ENCODE results near the gene TUBB8.

TUBB8 gene

DNA sequence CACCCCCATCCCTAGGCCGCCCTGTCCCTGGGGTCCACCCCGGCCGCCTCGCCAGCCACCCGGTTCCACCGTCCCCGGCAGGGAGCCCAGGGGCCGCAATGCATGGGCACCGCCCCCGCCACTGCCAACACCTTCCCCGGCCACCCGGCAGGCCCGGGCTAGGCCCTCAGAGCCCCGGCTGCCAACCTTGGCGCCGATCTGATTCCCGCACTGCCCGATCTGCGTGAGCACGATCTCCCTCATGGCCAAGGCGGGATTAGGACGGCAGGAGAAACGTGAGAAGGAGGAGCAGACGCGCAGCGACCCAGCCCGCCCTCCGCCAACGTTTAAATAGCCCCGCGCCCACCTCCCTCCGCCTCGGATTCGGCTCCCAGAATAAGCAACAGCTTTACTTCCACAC, at the start of gene TUBB8:
TUBB8 (minus strand) TSS at position 301 of the 400 bp plus-strand sequence; CDS start at position 243, 58 bp downstream.
- no peaks in the 10 kb centered on the region for H3K9me3 ChIP-seq
- H3K27me3 ChIP-seq: no peaks in the 10 kb centered on the region
- no peaks in the 10 kb centered on the region for H4K20me1 ChIP-seq
- TF ChIP-seq Cebpa-rat (IDR thresholded peaks at IDR 0.05): no peak
- H3K9ac ChIP-seq: no peak within 1 kb of the TSS
- no peak within 1 kb of the TSS for H3K4me2 ChIP-seq
- H3K4me1 ChIP-seq: no peaks in the 10 kb centered on the region
- H3K4me3 ChIP-seq: no peak within 1 kb of the TSS
- no peaks in the 10 kb centered on the region for H3K36me3 ChIP-seq
- H3K27ac ChIP-seq: no peak within 1 kb of the TSS

DNA sequence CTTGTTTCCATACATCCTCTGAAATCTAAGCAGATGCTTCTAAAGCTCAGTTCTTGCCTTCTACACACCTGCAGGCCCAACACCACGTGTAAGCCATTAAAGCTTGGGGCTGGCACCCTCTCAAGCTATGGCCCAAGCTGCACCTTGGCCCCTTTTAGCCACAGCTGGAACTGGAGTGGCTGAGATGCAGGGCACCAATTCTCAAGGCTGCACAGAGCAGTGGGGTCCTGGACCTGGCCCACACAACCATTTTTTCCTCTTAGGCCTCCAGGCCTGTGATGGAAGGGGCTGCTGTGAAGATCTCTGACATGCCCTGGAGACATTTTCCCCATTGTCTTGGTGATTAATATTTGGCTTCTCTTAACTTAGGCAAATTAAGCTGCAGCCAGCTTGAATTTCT, 47.4 kb upstream of the TUBB8 start:
- H3K9ac ChIP-seq: no peak overlapping the region
- no peak overlapping the region for H3K4me3 ChIP-seq
- H3K36me3 ChIP-seq: no peaks in the 10 kb centered on the region
- H4K20me1 ChIP-seq: no peaks in the 10 kb centered on the region
- H3K9me3 ChIP-seq: peaks cover 52% of the 10 kb centered on the region
- H3K4me1 ChIP-seq: peaks cover 3% of the 10 kb centered on the region; the same call in 1 of the 2 replicates
- H3K27me3 ChIP-seq: no peaks in the 10 kb centered on the region
- TF ChIP-seq Cebpa-rat (IDR thresholded peaks at IDR 0.05): no peak
- no peak overlapping the region for H3K27ac ChIP-seq
- no peak overlapping the region for H3K4me2 ChIP-seq

- H3K27me3 ChIP-seq: no peaks in the 10 kb centered on the region
- H3K36me3 ChIP-seq: no peaks in the 10 kb centered on the region
- peaks cover 52% of the 10 kb centered on the region for H3K9me3 ChIP-seq
- no peak overlapping the region for H3K4me2 ChIP-seq
- no peak overlapping the region for H3K27ac ChIP-seq
- no peak overlapping the region for H3K4me3 ChIP-seq
- TF ChIP-seq Cebpa-rat (IDR thresholded peaks at IDR 0.05): no peak
- H3K4me1 ChIP-seq: peaks cover 3% of the 10 kb centered on the region; the same call in 1 of the 2 replicates
- H4K20me1 ChIP-seq: no peaks in the 10 kb centered on the region
- no peak overlapping the region for H3K9ac ChIP-seq
These were observed 46.4 kb upstream of the TUBB8 start for GRCh38 chr10:95356-96115.

DNA sequence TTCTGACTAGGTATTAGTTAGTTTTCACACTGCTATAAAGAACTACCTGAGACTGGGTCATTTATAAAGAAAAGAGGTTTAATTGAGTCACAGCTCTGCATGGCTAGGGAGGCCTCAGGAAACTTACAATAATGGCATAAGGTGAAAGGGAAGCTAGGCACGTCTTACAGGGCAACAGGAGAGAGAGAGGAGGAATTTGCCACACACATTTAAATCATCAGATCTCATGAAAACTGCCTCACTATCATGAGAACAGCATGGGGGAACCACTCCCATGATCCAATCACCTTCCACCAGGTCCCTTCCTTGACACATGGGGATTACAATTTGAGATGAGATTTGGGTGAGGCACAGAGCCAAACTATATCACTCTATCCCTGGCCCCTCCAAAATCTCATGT, 45.5 kb upstream of the TUBB8 start:
- H3K9ac ChIP-seq: no peak overlapping the region
- H3K36me3 ChIP-seq: no peaks in the 10 kb centered on the region
- H3K4me2 ChIP-seq: no peak overlapping the region
- no peak overlapping the region for H3K27ac ChIP-seq
- no peak overlapping the region for H3K4me3 ChIP-seq
- H3K27me3 ChIP-seq: no peaks in the 10 kb centered on the region
- H3K4me1 ChIP-seq: peaks cover 3% of the 10 kb centered on the region; the same call in 1 of the 2 replicates
- TF ChIP-seq Cebpa-rat (IDR thresholded peaks at IDR 0.05): no peak
- no peaks in the 10 kb centered on the region for H4K20me1 ChIP-seq
- H3K9me3 ChIP-seq: peaks cover 52% of the 10 kb centered on the region

DNA sequence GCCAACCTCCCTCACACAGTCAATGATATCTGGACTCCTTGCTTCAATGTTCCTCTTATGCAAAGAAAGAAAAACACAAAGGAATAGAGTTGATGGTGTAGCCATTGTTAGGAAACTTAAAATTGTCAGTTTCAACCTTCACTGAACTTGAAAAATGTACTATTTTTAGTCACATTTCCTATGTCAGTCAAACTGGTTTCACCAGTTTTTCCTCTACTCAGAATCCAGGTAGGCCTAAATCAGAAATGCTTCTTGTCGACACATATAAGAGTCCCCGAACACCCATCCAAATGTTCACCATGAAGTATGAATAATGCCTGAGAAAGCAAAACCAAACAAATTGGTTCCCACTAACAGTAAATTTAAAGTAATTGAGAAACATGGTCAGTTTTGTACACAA, 43.8 kb upstream of the TUBB8 start:
- TF ChIP-seq Cebpa-rat (IDR thresholded peaks at IDR 0.05): no peak
- H3K4me1 ChIP-seq: peaks cover 3% of the 10 kb centered on the region; the same call in 1 of the 2 replicates
- no peak overlapping the region for H3K27ac ChIP-seq
- H3K9ac ChIP-seq: no peak overlapping the region
- H3K9me3 ChIP-seq: peaks cover 37% of the 10 kb centered on the region
- H3K4me2 ChIP-seq: no peak overlapping the region
- no peaks in the 10 kb centered on the region for H4K20me1 ChIP-seq
- H3K27me3 ChIP-seq: no peaks in the 10 kb centered on the region
- no peaks in the 10 kb centered on the region for H3K36me3 ChIP-seq
- no peak overlapping the region for H3K4me3 ChIP-seq

GRCh38 chr10:92153-92552, 43.1 kb upstream of the TUBB8 start:
- no peak overlapping the region for H3K4me2 ChIP-seq
- no peak overlapping the region for H3K27ac ChIP-seq
- TF ChIP-seq Cebpa-rat (IDR thresholded peaks at IDR 0.05): no peak
- no peak overlapping the region for H3K4me3 ChIP-seq
- no peak overlapping the region for H3K9ac ChIP-seq
- no peaks in the 10 kb centered on the region for H3K36me3 ChIP-seq
- no peaks in the 10 kb centered on the region for H4K20me1 ChIP-seq
- peaks cover 3% of the 10 kb centered on the region; the same call in 1 of the 2 replicates for H3K4me1 ChIP-seq
- no peaks in the 10 kb centered on the region for H3K27me3 ChIP-seq
- H3K9me3 ChIP-seq: peaks cover 31% of the 10 kb centered on the region

- Histone ChIP-seq H3K4me1 (peaks cover 3% of the 10 kb centered on the region; the same call in 1 of the 2 replicates), H4K20me1 (no peaks in the 10 kb centered on the region), H3K4me3 (no peak overlapping the region), H3K27ac (no peak overlapping the region), H3K9me3 (peaks cover 23% of the 10 kb centered on the region), H3K4me2 (no peak overlapping the region), H3K27me3 (no peaks in the 10 kb centered on the region), H3K9ac (no peak overlapping the region), H3K36me3 (no peaks in the 10 kb centered on the region)
- no peak for TF ChIP-seq Cebpa-rat (IDR thresholded peaks at IDR 0.05)
These were observed 42.2 kb upstream of the TUBB8 start for GRCh38 chr10:91313-91712.

DNA sequence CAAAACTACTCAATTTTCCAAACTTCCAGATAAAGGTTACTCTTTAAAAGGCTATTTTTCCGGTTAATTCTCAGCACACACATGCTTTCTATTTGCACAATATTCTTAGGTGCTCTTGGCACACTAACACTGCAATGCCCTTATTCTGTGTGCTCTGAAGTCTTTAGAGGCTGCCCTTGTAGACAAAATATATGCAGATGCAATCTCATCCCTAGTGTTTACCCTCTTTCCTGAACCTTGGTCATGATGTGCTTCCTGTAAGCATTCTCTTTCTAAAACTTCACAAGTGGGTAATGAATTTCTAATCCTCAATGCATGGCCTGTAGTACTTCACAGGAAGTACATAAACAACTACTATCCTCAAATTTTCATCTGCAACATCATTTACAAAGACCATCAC, 41.1 kb upstream of the TUBB8 start:
- H3K4me2 ChIP-seq: no peak overlapping the region
- H3K9me3 ChIP-seq: peaks cover 11% of the 10 kb centered on the region
- H4K20me1 ChIP-seq: no peaks in the 10 kb centered on the region
- H3K4me1 ChIP-seq: peaks cover 3% of the 10 kb centered on the region; the same call in 1 of the 2 replicates
- H3K27me3 ChIP-seq: no peaks in the 10 kb centered on the region
- H3K4me3 ChIP-seq: no peak overlapping the region
- no peak overlapping the region for H3K9ac ChIP-seq
- H3K27ac ChIP-seq: no peak overlapping the region
- no peaks in the 10 kb centered on the region for H3K36me3 ChIP-seq
- TF ChIP-seq Cebpa-rat (IDR thresholded peaks at IDR 0.05): no peak

GRCh38 chr10:89248-89647, 40.2 kb upstream of the TUBB8 start:
- Histone ChIP-seq H3K4me1 (peaks cover 3% of the 10 kb centered on the region; the same call in 1 of the 2 replicates), H3K9me3 (peaks cover 2% of the 10 kb centered on the region), H4K20me1 (no peaks in the 10 kb centered on the region), H3K4me3 (no peak overlapping the region), H3K4me2 (no peak overlapping the region), H3K27me3 (no peaks in the 10 kb centered on the region), H3K27ac (no peak overlapping the region), H3K36me3 (no peaks in the 10 kb centered on the region), H3K9ac (no peak overlapping the region)
- TF ChIP-seq Cebpa-rat (IDR thresholded peaks at IDR 0.05): no peak

DNA sequence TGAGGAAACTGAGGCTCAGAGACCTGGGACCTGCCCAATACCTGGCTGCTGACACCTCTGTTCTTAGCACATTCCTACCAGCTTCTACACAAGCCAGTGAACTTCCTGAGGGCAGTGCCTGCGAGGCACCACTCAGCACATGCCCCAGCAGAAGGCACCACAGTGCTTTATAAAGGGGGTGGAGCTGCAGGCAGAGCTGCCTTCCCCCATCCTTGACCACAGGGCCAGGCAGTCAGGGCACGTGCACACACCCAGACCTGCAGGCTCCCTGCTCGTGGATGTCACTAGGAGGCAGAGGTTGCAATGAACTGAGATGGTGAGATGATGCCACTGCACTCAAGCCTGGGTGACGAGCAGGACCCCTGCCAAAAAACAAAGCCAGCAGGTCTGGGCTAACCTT, 39.2 kb upstream of the TUBB8 start:
- no peak for TF ChIP-seq Cebpa-rat (IDR thresholded peaks at IDR 0.05)
- H3K4me1 ChIP-seq: peaks cover 3% of the 10 kb centered on the region; the same call in 1 of the 2 replicates
- H3K27ac ChIP-seq: no peak overlapping the region
- H3K9ac ChIP-seq: no peak overlapping the region
- no peaks in the 10 kb centered on the region for H3K27me3 ChIP-seq
- no peaks in the 10 kb centered on the region for H4K20me1 ChIP-seq
- H3K36me3 ChIP-seq: no peaks in the 10 kb centered on the region
- H3K9me3 ChIP-seq: no peaks in the 10 kb centered on the region
- H3K4me3 ChIP-seq: no peak overlapping the region
- no peak overlapping the region for H3K4me2 ChIP-seq

All from BLaER1 (cell line).